ENCODE measurements around the gene ANAPC16. TPM values are rescaled to one million over a fixed set of nuclear protein-coding genes. Genes with fewer than 3 reads are reported as not detected.
"Not testable (repeated sequence)": the region's sequence is repeated elsewhere in the genome, so short reads cannot be mapped to it uniquely, and the experiment has no call there.

ANAPC16 gene
- total and polyA plus RNA-seq, 11 donors, result 124 to 242 (median 179) TPM

- peak overlapping the region in 1 of 12 donors; percentile 96 for H3K27ac ChIP-seq
- intact Hi-C loops (cut with DNase I), result loop anchor here in 5 of 10 donors (5.0 to 10.0 kb wide), 4 partner anchors 38 to 48 kb away; no protein-coding TSS in a partner anchor
- ATAC-seq, result no peak
- no peaks in the 10 kb centered on the region for H3K27me3 ChIP-seq
- H3K4me1 ChIP-seq, result peaks cover 6 to 30% (median 22%) of the 10 kb centered on the region in 12 donors
- 85 to 87% (median 86%) methylated on average over 5 of the region's 5 CpGs for whole genome bisulfite sequencing, 4 donors
- no peak overlapping the region for H3K4me3 ChIP-seq
- no peaks in the 10 kb centered on the region for H3K9me3 ChIP-seq
- DNase-seq, result no peak
- TF ChIP-seq CTCF (IDR thresholded peaks at IDR 0.05) (no peak), POLR2A (IDR thresholded peaks at IDR 0.05) (no peak)
- peaks cover 3 to 20% (median 15%) of the 10 kb centered on the region in 9 donors for H3K36me3 ChIP-seq
These were observed 63.0 kb downstream of the ANAPC16 start for GRCh38 chr10:72278668-72279393.

GRCh38 chr10:72279587-72279986 lies 63.8 kb downstream of the ANAPC16 start:
- H3K9me3 ChIP-seq, H3K27ac ChIP-seq, ATAC-seq, H3K27me3 ChIP-seq, H3K4me3 ChIP-seq, DNase-seq: not testable (repeated sequence)
- intact Hi-C loops (cut with DNase I), result loop anchor here in 5 of 10 donors (5.0 to 10.0 kb wide), 4 partner anchors 38 to 48 kb away; no protein-coding TSS in a partner anchor
- WGBS, 4 donors, result 87 to 92% (median 90%) methylated on average over 7 of the region's 7 CpGs
- Histone ChIP-seq H3K36me3 (peaks cover 3 to 18% (median 15%) of the 10 kb centered on the region in 9 donors), H3K4me1 (peaks cover 6 to 27% (median 21%) of the 10 kb centered on the region in 12 donors)

GRCh38 chr10:72283131-72283530 lies 67.3 kb downstream of the ANAPC16 start:
- H3K4me1 ChIP-seq, result peaks cover 0 to 17% (median 0%) of the 10 kb centered on the region in 12 donors
- TF ChIP-seq CTCF (IDR thresholded peaks at IDR 0.05), result no peak
- TF ChIP-seq POLR2A (IDR thresholded peaks at IDR 0.05), result no peak
- intact Hi-C loops (cut with DNase I), result no loop called here
- WGBS, 4 donors, result 80 to 98% (median 96%) methylated on average over 3 of the region's 3 CpGs
- DNase-seq (no peak), ATAC-seq (no peak)
- H3K4me3 ChIP-seq, result no peak overlapping the region
- no peak overlapping the region for H3K27ac ChIP-seq
- no peaks in the 10 kb centered on the region for H3K9me3 ChIP-seq
- no peaks in the 10 kb centered on the region for H3K27me3 ChIP-seq
- H3K36me3 ChIP-seq, result no peaks in the 10 kb centered on the region

Other genes starting within 250 kb of the ANAPC16 start
- gene SPOCK2, start 127.5 kb upstream of the ANAPC16 start, total RNA-seq, result 10 to 100 TPM in 3 of 9 donors, 1 to 10 TPM in 6; 4.4 to 15.1 (median 6.9) TPM
- 10 to 100 TPM; 11.2 to 16.6 TPM for gene SPOCK2, start 127.5 kb upstream of the ANAPC16 start, polyA plus RNA-seq
- gene ASCC1, start 264 bp downstream of the ANAPC16 start, total RNA-seq, result 10 to 100 TPM; 26.4 to 44.8 (median 35.3) TPM
- gene ASCC1, start 264 bp downstream of the ANAPC16 start, polyA plus RNA-seq, result 10 to 100 TPM; 12.0 to 49.6 TPM
- 10 to 100 TPM; 14.6 to 68.2 (median 40.4) TPM for gene DDIT4, start 57.9 kb downstream of the ANAPC16 start, total RNA-seq
- 100 to 1,000 TPM in 1 of 2 donors, 10 to 100 TPM in 1; 59.4 to 112 TPM for gene DDIT4, start 57.9 kb downstream of the ANAPC16 start, polyA plus RNA-seq
- 10 to 100 TPM; 23.8 to 42.5 (median 29.1) TPM for gene DNAJB12, start 138.9 kb downstream of the ANAPC16 start, total RNA-seq
- gene DNAJB12, start 138.9 kb downstream of the ANAPC16 start, polyA plus RNA-seq, result 10 to 100 TPM; 21.1 to 36.0 TPM